CD4-positive, alpha-beta memory T cell (primary cell): ENCODE measurements around the gene URGCP. TPM values are rescaled to one million over a fixed set of nuclear protein-coding genes. Genes with fewer than 3 reads are reported as not detected.

Experiments
- CTCF ChIA-PET: fragments of 350-600 bp; sonication (Branson Sonifier 250); formaldehyde crosslinking; loops from one replicate; lab custom pipeline; 2021; ENCODE audit warnings: inconsistent platforms; ENCODE audit not compliant: partially characterized antibody; lab: Charles Lee
- POLR2A ChIA-PET: fragments of 350-600 bp; sonication (Branson Sonifier 250); formaldehyde crosslinking; loops from one replicate; lab custom pipeline; 2021; ENCODE audit not compliant: partially characterized antibody; lab: Charles Lee
- DNase-seq, 5 donors: peaks; one replicate each; pipeline versions ENCODE4 v3.0.0 to v3.0.0-alpha.2; 2020 to 2022; ENCODE audit warnings: mixed read lengths in 1 of 5
- H3K27ac ChIP-seq: one replicate; pipeline ENCODE4 v1.7.0; 2013; ENCODE audit warnings: low read depth, low read length
- H3K27me3 ChIP-seq: 2 replicates; pipeline ENCODE4 v1.7.0; 2013; ENCODE audit warnings: mild to moderate bottlenecking, low read length, moderate library complexity; ENCODE audit not compliant: insufficient read depth
- H3K36me3 ChIP-seq: 2 replicates; pipeline ENCODE4 v1.7.0; 2013; ENCODE audit warnings: mild to moderate bottlenecking, low read length, moderate library complexity; ENCODE audit not compliant: insufficient read depth
- H3K4me1 ChIP-seq: 2 replicates; pipeline ENCODE4 v1.7.0; 2013; ENCODE audit warnings: mild to moderate bottlenecking, low read length, moderate library complexity; ENCODE audit not compliant: insufficient read depth
- H3K4me3 ChIP-seq, 2 donors: one replicate each; pipeline ENCODE4 v1.7.0; 2013; ENCODE audit warnings: low read length in 2 of 2, mild to moderate bottlenecking in 1 of 2
- H3K9me3 ChIP-seq, 2 donors: one replicate each; pipeline ENCODE4 v1.7.0; 2013; ENCODE audit warnings: low read length in 2 of 2, control low read depth in 1 of 2; ENCODE audit not compliant: control insufficient read depth in 1 of 2
- H3K27ac Mint-ChIP-seq, 7 donors: one replicate each; pipeline ENCODE4 v1.8.0; 2020 to 2021; ENCODE audit warnings: mixed read lengths in 7 of 7, mild to moderate bottlenecking in 6 of 7, inconsistent platforms in 3 of 7, moderate library complexity in 3 of 7
- H3K27me3 Mint-ChIP-seq, 2 donors: one replicate each; pipeline ENCODE4 v1.8.0; 2020 to 2021; ENCODE audit warnings: mixed read lengths in 2 of 2
- H3K36me3 Mint-ChIP-seq, 2 donors: one replicate each; pipeline ENCODE4 v1.8.0; 2020 to 2021; ENCODE audit warnings: mixed read lengths in 2 of 2, inconsistent platforms in 1 of 2, mild to moderate bottlenecking in 1 of 2
- H3K4me1 Mint-ChIP-seq, 4 donors: one replicate each; pipeline ENCODE4 v1.8.0; 2020 to 2021; ENCODE audit warnings: mixed read lengths in 4 of 4, mild to moderate bottlenecking in 1 of 4
- H3K4me3 Mint-ChIP-seq, 8 donors: one replicate each; pipeline ENCODE4 v1.8.0; 2020 to 2021; ENCODE audit warnings: mixed read lengths in 8 of 8, mild to moderate bottlenecking in 7 of 8, moderate library complexity in 6 of 8, inconsistent platforms in 3 of 8
- H3K9me3 Mint-ChIP-seq, 8 donors: one replicate each; pipeline ENCODE4 v1.8.0; 2020 to 2021; ENCODE audit warnings: mixed read lengths in 8 of 8, mild to moderate bottlenecking in 5 of 8, inconsistent platforms in 3 of 8, moderate library complexity in 1 of 8
- intact Hi-C: fragments of 100-400 bp; cut with micrococcal nuclease; formaldehyde crosslinking; loops from one replicate; pipeline ENCODE4 v1.15.1; 2023
- polyA plus RNA-seq, 2 donors: library from polyadenylated mRNA; unstranded; fragments of 300-500 nt; fragmentation: Illumina TruSeq; gene quantifications; one replicate each; pipeline ENCODE4 v1.2.3, GENCODE V29; 2021
- total RNA-seq, 2 experiments: library from RNA; stranded (reverse); gene quantifications; one replicate each; pipeline ENCODE4 v1.2.3, GENCODE V29; 2021

The URGCP gene
- total and polyA plus RNA-seq, 4 experiments from 2014 or later, result 17.1 to 36.1 (median 32.2) TPM

- Mint-ChIP-seq H3K4me1 (peaks cover 0 to 4% (median 0%) of the 10 kb centered on the region in 4 donors), H3K4me3 (no peak overlapping the region), H3K9me3 (no peaks in the 10 kb centered on the region), H3K27me3 (peaks cover 2 to 3% of the 10 kb centered on the region in 2 donors), H3K36me3 (no peaks in the 10 kb centered on the region), H3K27ac (no peak overlapping the region)
- intact Hi-C loops, result no loop called here
- Histone ChIP-seq H3K27ac (no peak overlapping the region), H3K27me3 (no peaks in the 10 kb centered on the region), H3K4me1 (no peaks in the 10 kb centered on the region), H3K36me3 (no peaks in the 10 kb centered on the region), H3K4me3 (no peak overlapping the region), H3K9me3 (no peaks in the 10 kb centered on the region)
- CTCF ChIA-PET, result interaction anchor here (1.6 kb wide), 1 partner anchor 12 kb away, joined by 12 read pairs; no protein-coding TSS in a partner anchor
- DNase-seq, result no peak
- POLR2A ChIA-PET, result no interaction called here
Observed at GRCh38 chr7:43850348-43851116, 55.9 kb downstream of the URGCP start.

GRCh38 chr7:43849047-43849446 is 57.3 kb downstream of the URGCP start:
- intact Hi-C loops, result no loop called here
- CTCF ChIA-PET, result interaction anchor here (0.6 to 0.9 kb wide), 3 partner anchors 10 to 13 kb away, joined by 3 read pairs; no protein-coding TSS in a partner anchor
- no peaks in the 10 kb centered on the region for H3K36me3 Mint-ChIP-seq

GRCh38 chr7:43847496-43847895 is 58.9 kb downstream of the URGCP start:
- DNase-seq, result no peak
- Mint-ChIP-seq H3K4me3 (no peak overlapping the region), H3K27me3 (peaks cover 3 to 6% of the 10 kb centered on the region in 2 donors), H3K4me1 (no peaks in the 10 kb centered on the region), H3K36me3 (no peaks in the 10 kb centered on the region), H3K27ac (no peak overlapping the region), H3K9me3 (no peaks in the 10 kb centered on the region)
- no peaks in the 10 kb centered on the region for H3K4me1 ChIP-seq
- no peaks in the 10 kb centered on the region for H3K27me3 ChIP-seq
- no peak overlapping the region for H3K27ac ChIP-seq
- ChIA-PET POLR2A (no interaction called here), CTCF (interaction anchor here (1.2 to 1.3 kb wide), 2 partner anchors 9 to 20 kb away, joined by 3 to 7 read pairs; no protein-coding TSS in a partner anchor)
- no peaks in the 10 kb centered on the region for H3K36me3 ChIP-seq
- H3K9me3 ChIP-seq, result no peaks in the 10 kb centered on the region
- intact Hi-C loops, result no loop called here
- no peak overlapping the region for H3K4me3 ChIP-seq

More at GRCh38 chr7:43849047-43849446, 57.3 kb downstream of the URGCP start:
- no peaks in the 10 kb centered on the region for H3K9me3 ChIP-seq
- no peaks in the 10 kb centered on the region for H3K36me3 ChIP-seq
- Mint-ChIP-seq H3K27me3 (peaks cover 3 to 4% of the 10 kb centered on the region in 2 donors), H3K27ac (no peak overlapping the region), H3K4me1 (peaks cover 0 to 4% (median 0%) of the 10 kb centered on the region in 4 donors), H3K9me3 (no peaks in the 10 kb centered on the region), H3K4me3 (no peak overlapping the region)
- no peak overlapping the region for H3K27ac ChIP-seq
- no peak for DNase-seq
- POLR2A ChIA-PET, result interaction anchor here (1.2 to 1.3 kb wide), 2 partner anchors 10 kb away, joined by 3 read pairs; no protein-coding TSS in a partner anchor
- H3K27me3 ChIP-seq, result no peaks in the 10 kb centered on the region
- H3K4me3 ChIP-seq, result no peak overlapping the region
- no peaks in the 10 kb centered on the region for H3K4me1 ChIP-seq

GRCh38 chr7:43844662-43845061 is 61.7 kb downstream of the URGCP start:
- POLR2A ChIA-PET, result no interaction called here
- H3K36me3 ChIP-seq, result no peaks in the 10 kb centered on the region
- H3K4me3 ChIP-seq, result no peak overlapping the region
- H3K36me3 Mint-ChIP-seq, result no peaks in the 10 kb centered on the region
- no peak for DNase-seq
- H3K9me3 Mint-ChIP-seq, result no peaks in the 10 kb centered on the region
- H3K9me3 ChIP-seq, result no peaks in the 10 kb centered on the region
- no peak overlapping the region for H3K27ac ChIP-seq
- peaks cover 0 to 2% (median 0%) of the 10 kb centered on the region in 4 donors for H3K4me1 Mint-ChIP-seq
- no peak overlapping the region for H3K4me3 Mint-ChIP-seq
- no peaks in the 10 kb centered on the region for H3K4me1 ChIP-seq
- H3K27me3 Mint-ChIP-seq, result peaks cover 2 to 6% of the 10 kb centered on the region in 2 donors
- no peaks in the 10 kb centered on the region for H3K27me3 ChIP-seq
- intact Hi-C loops, result no loop called here
- CTCF ChIA-PET, result interaction anchor here (1.1 kb wide), 1 partner anchor 130 kb away, joined by 3 read pairs; no protein-coding TSS in a partner anchor
- no peak overlapping the region for H3K27ac Mint-ChIP-seq

GRCh38 chr7:43844257-43844656 is 62.1 kb downstream of the URGCP start:
- no peak for DNase-seq
- no peak overlapping the region for H3K4me3 Mint-ChIP-seq

GRCh38 chr7:43843296-43843695 is 63.1 kb downstream of the URGCP start:
- Mint-ChIP-seq H3K9me3 (no peaks in the 10 kb centered on the region), H3K4me1 (peaks cover 3 to 9% (median 5%) of the 10 kb centered on the region in 4 donors), H3K36me3 (no peaks in the 10 kb centered on the region), H3K4me3 (no peak overlapping the region), H3K27ac (no peak overlapping the region), H3K27me3 (peaks cover 2 to 6% of the 10 kb centered on the region in 2 donors)
- Histone ChIP-seq H3K9me3 (no peaks in the 10 kb centered on the region), H3K36me3 (no peaks in the 10 kb centered on the region), H3K27me3 (no peaks in the 10 kb centered on the region), H3K4me1 (peaks cover 4% of the 10 kb centered on the region), H3K27ac (no peak overlapping the region), H3K4me3 (no peak overlapping the region)
- no peak for DNase-seq
- ChIA-PET POLR2A (interaction anchor here (1.4 kb wide), 1 partner anchor 143 kb away, joined by 3 read pairs; no protein-coding TSS in a partner anchor), CTCF (interaction anchor here (0.8 to 2.1 kb wide), 3 partner anchors 261 to 1903 kb away, joined by 3 to 7 read pairs (median 4); partner anchors contain the start of gene STK17A)
- intact Hi-C loops, result no loop called here

More at GRCh38 chr7:43844257-43844656, 62.1 kb downstream of the URGCP start:
- Histone ChIP-seq H3K27ac (no peak overlapping the region), H3K4me3 (no peak overlapping the region), H3K9me3 (no peaks in the 10 kb centered on the region), H3K36me3 (no peaks in the 10 kb centered on the region), H3K27me3 (no peaks in the 10 kb centered on the region), H3K4me1 (no peaks in the 10 kb centered on the region)
- peaks cover 0 to 2% (median 0%) of the 10 kb centered on the region in 4 donors for H3K4me1 Mint-ChIP-seq
- ChIA-PET CTCF (interaction anchor here (0.7 to 1.1 kb wide), 2 partner anchors 85 to 130 kb away, joined by 3 read pairs; no protein-coding TSS in a partner anchor), POLR2A (no interaction called here)
- peaks cover 2 to 6% of the 10 kb centered on the region in 2 donors for H3K27me3 Mint-ChIP-seq
- H3K36me3 Mint-ChIP-seq, result no peaks in the 10 kb centered on the region
- no peaks in the 10 kb centered on the region for H3K9me3 Mint-ChIP-seq
- no peak overlapping the region for H3K27ac Mint-ChIP-seq
- intact Hi-C loops, result no loop called here

- no peaks in the 10 kb centered on the region for H3K27me3 ChIP-seq
- peak overlapping the region in 5 of 7 donors; percentile 31 to 89 (median 65) for H3K27ac Mint-ChIP-seq
- H3K4me3 Mint-ChIP-seq, result peak overlapping the region in 3 of 8 donors; percentile 77 to 84 (median 77)
- no peaks in the 10 kb centered on the region for H3K36me3 ChIP-seq
- peak overlapping the region; percentile 45 for H3K27ac ChIP-seq
- no peaks in the 10 kb centered on the region for H3K9me3 ChIP-seq
- peaks cover 14% of the 10 kb centered on the region for H3K4me1 ChIP-seq
- intact Hi-C loops, result loop anchor here (2.0 to 5.0 kb wide), 4 partner anchors 117 to 905 kb away; partner anchors contain the start of genes MRPL32 and PSMA2
- H3K4me1 Mint-ChIP-seq, result peaks cover 18 to 25% (median 21%) of the 10 kb centered on the region in 4 donors
- POLR2A ChIA-PET, result interaction anchor here (1.6 to 3.0 kb wide), 2 partner anchors 31 to 255 kb away, joined by 8 to 19 read pairs; partner anchors contain the start of genes MRPS24 and STK17A
- no peak for DNase-seq
- H3K4me3 ChIP-seq, result no peak overlapping the region
- H3K36me3 Mint-ChIP-seq, result no peaks in the 10 kb centered on the region
- H3K27me3 Mint-ChIP-seq, result peaks cover 0 to 2% of the 10 kb centered on the region in 2 donors
- CTCF ChIA-PET, result interaction anchor here (0.7 to 7.3 kb wide), 48 partner anchors 10 to 1900 kb away, joined by 3 to 71 read pairs (median 4); partner anchors contain the start of genes COA1, MRPL32, MRPS24 and PSMA2
- no peaks in the 10 kb centered on the region for H3K9me3 Mint-ChIP-seq
Observed at GRCh38 chr7:43838201-43838658, 68.2 kb downstream of the URGCP start.
